HEK293 (cell line): Measurements from ENCODE around the gene SERGEF.

Source experiments
- KLF16 ChIP-seq: fragments of 450-650 bp; formaldehyde crosslinking; IDR thresholded peaks from 2 replicates; pipeline ENCODE4 v1.5.1; 2017; ENCODE audit warnings: missing biosample characterization, missing genetic modification characterization
- ZBTB1 ChIP-seq: fragments of 450-650 bp; formaldehyde crosslinking; IDR thresholded peaks from 2 replicates; pipeline ENCODE4 v1.5.1; 2016; ENCODE audit warnings: missing biosample characterization, missing genetic modification characterization
- ZNF24 ChIP-seq: fragments of 450-650 bp; formaldehyde crosslinking; IDR thresholded peaks from 2 replicates; pipeline ENCODE4 v1.5.1; 2016; ENCODE audit warnings: missing biosample characterization, missing genetic modification characterization
- TF ChIP-seq, protein P1 (sequence below): fragments of 450-650 bp; formaldehyde crosslinking; IDR thresholded peaks from 2 replicates; pipeline ENCODE4 v1.5.1; 2016; ENCODE audit warnings: missing biosample characterization, missing genetic modification characterization
- TF ChIP-seq, protein P2 (sequence below): fragments of 450-650 bp; formaldehyde crosslinking; IDR thresholded peaks from 2 replicates; pipeline ENCODE4 v1.5.1; 2016; ENCODE audit warnings: missing biosample characterization, missing genetic modification characterization

DNA sequence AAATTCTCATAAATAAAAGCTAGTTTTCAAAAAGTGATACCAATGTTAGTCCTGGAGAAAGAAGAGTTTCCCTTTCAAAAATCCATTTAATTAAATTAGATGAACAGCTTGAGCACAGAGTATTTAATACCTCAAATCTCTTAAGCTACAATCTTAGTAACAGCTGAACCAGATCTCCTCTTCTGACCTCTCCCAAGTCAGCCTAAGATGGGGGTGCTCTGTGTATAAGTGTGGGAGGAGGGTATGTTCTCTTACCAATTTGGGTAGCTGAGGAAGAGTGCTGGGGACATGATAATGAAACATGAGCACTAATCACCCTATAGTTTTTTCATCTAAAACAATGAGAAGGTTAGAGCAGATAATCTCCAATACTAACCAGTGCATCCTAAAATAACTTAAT lies 23.6 kb upstream of the SERGEF start:
- TF ChIP-seq ZNF24: no peak
- no peak for TF ChIP-seq ZBTB1
- TF ChIP-seq, protein P1, sequence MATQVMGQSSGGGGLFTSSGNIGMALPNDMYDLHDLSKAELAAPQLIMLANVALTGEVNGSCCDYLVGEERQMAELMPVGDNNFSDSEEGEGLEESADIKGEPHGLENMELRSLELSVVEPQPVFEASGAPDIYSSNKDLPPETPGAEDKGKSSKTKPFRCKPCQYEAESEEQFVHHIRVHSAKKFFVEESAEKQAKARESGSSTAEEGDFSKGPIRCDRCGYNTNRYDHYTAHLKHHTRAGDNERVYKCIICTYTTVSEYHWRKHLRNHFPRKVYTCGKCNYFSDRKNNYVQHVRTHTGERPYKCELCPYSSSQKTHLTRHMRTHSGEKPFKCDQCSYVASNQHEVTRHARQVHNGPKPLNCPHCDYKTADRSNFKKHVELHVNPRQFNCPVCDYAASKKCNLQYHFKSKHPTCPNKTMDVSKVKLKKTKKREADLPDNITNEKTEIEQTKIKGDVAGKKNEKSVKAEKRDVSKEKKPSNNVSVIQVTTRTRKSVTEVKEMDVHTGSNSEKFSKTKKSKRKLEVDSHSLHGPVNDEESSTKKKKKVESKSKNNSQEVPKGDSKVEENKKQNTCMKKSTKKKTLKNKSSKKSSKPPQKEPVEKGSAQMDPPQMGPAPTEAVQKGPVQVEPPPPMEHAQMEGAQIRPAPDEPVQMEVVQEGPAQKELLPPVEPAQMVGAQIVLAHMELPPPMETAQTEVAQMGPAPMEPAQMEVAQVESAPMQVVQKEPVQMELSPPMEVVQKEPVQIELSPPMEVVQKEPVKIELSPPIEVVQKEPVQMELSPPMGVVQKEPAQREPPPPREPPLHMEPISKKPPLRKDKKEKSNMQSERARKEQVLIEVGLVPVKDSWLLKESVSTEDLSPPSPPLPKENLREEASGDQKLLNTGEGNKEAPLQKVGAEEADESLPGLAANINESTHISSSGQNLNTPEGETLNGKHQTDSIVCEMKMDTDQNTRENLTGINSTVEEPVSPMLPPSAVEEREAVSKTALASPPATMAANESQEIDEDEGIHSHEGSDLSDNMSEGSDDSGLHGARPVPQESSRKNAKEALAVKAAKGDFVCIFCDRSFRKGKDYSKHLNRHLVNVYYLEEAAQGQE: no peak
- TF ChIP-seq, protein P2, sequence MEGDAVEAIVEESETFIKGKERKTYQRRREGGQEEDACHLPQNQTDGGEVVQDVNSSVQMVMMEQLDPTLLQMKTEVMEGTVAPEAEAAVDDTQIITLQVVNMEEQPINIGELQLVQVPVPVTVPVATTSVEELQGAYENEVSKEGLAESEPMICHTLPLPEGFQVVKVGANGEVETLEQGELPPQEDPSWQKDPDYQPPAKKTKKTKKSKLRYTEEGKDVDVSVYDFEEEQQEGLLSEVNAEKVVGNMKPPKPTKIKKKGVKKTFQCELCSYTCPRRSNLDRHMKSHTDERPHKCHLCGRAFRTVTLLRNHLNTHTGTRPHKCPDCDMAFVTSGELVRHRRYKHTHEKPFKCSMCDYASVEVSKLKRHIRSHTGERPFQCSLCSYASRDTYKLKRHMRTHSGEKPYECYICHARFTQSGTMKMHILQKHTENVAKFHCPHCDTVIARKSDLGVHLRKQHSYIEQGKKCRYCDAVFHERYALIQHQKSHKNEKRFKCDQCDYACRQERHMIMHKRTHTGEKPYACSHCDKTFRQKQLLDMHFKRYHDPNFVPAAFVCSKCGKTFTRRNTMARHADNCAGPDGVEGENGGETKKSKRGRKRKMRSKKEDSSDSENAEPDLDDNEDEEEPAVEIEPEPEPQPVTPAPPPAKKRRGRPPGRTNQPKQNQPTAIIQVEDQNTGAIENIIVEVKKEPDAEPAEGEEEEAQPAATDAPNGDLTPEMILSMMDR (tag by site-specific recombination): no peak
- no peak for TF ChIP-seq KLF16 (tag by site-specific recombination)
